ENCODE data around the gene PNPLA6. TPM values are rescaled to one million over a fixed set of nuclear protein-coding genes. Genes with fewer than 3 reads are reported as not detected.

The PNPLA6 gene
- total and polyA plus RNA-seq, 2 of the 13 experiments (the other 11 are each of a cell fraction or from before 2014, with no cell fraction given), result 24.9 to 28.2 TPM

DNA sequence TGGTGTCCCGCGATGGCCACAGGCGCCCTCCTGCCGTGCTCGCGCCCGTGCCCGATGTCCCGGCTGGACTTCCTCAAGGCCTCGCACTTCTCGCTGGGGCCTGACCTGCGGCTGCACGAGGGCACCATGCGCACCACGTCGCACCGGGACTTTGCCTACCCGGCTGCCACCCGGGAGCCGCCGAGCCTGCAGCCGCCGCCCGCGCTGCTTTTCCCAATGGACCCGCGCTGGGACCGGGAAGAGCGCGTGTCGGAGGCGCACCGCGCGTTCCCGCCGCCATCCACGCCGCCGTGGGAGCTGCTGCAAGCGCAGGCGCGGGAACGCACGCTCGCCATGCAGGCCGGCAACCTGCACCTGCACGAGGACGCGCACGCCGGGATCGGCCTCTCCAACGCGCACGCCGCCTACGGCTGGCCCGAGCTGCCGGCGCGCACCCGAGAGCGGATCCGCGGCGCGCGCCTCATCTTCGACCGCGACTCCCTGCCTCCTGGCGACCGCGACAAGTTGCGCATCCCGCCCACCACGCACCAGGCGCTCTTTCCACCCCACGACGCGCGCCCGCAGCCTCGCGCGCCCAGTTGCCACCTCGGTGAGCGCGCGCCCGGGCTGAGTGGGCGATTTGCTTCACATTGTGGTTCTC lies 34.6 kb upstream of the PNPLA6 start (continued):
- TF ChIP-seq, protein P1, sequence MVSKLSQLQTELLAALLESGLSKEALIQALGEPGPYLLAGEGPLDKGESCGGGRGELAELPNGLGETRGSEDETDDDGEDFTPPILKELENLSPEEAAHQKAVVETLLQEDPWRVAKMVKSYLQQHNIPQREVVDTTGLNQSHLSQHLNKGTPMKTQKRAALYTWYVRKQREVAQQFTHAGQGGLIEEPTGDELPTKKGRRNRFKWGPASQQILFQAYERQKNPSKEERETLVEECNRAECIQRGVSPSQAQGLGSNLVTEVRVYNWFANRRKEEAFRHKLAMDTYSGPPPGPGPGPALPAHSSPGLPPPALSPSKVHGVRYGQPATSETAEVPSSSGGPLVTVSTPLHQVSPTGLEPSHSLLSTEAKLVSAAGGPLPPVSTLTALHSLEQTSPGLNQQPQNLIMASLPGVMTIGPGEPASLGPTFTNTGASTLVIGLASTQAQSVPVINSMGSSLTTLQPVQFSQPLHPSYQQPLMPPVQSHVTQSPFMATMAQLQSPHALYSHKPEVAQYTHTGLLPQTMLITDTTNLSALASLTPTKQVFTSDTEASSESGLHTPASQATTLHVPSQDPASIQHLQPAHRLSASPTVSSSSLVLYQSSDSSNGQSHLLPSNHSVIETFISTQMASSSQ (IDR thresholded peaks at IDR 0.05; ENCODE audit: low read depth), result no peak
- TF ChIP-seq, protein P1 (CRISPR knock-in tag; IDR thresholded peaks at IDR 0.05; ENCODE audit: borderline replicate concordance), result 0 out of 2 replicates have a peak, but pooled peaks have one; percentile 33
- peak; percentile 49; the same call in 1 of the 2 replicates for TF ChIP-seq ZNF772 (CRISPR knock-in tag; IDR thresholded peaks at IDR 0.05)
- TF ChIP-seq MEIS1 (CRISPR knock-in tag; IDR thresholded peaks at IDR 0.05; ENCODE audit: borderline replicate concordance), result no peak; the same call in 1 of the 2 replicates
- peak; percentile 81; the same call in 1 of the 2 replicates for TF ChIP-seq ZNF547 (CRISPR knock-in tag; IDR thresholded peaks at IDR 0.05)
- TF ChIP-seq, protein P2, sequence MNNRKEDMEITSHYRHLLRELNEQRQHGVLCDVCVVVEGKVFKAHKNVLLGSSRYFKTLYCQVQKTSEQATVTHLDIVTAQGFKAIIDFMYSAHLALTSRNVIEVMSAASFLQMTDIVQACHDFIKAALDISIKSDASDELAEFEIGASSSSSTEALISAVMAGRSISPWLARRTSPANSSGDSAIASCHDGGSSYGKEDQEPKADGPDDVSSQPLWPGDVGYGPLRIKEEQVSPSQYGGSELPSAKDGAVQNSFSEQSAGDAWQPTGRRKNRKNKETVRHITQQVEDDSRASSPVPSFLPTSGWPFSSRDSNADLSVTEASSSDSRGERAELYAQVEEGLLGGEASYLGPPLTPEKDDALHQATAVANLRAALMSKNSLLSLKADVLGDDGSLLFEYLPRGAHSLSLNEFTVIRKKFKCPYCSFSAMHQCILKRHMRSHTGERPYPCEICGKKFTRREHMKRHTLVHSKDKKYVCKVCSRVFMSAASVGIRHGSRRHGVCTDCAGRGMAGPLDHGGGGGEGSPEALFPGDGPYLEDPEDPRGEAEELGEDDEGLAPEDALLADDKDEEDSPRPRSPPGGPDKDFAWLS (CRISPR knock-in tag; IDR thresholded peaks at IDR 0.05; ENCODE audit: borderline replicate concordance), result no peak
- no peak for TF ChIP-seq TSC22D2 (CRISPR knock-in tag; IDR thresholded peaks at IDR 0.05; ENCODE audit: borderline replicate concordance)
- TF ChIP-seq ZNF501 (CRISPR knock-in tag; IDR thresholded peaks at IDR 0.05), result 0 out of 2 replicates have a peak, but pooled peaks have one; percentile 44
- TF ChIP-seq, protein P3, sequence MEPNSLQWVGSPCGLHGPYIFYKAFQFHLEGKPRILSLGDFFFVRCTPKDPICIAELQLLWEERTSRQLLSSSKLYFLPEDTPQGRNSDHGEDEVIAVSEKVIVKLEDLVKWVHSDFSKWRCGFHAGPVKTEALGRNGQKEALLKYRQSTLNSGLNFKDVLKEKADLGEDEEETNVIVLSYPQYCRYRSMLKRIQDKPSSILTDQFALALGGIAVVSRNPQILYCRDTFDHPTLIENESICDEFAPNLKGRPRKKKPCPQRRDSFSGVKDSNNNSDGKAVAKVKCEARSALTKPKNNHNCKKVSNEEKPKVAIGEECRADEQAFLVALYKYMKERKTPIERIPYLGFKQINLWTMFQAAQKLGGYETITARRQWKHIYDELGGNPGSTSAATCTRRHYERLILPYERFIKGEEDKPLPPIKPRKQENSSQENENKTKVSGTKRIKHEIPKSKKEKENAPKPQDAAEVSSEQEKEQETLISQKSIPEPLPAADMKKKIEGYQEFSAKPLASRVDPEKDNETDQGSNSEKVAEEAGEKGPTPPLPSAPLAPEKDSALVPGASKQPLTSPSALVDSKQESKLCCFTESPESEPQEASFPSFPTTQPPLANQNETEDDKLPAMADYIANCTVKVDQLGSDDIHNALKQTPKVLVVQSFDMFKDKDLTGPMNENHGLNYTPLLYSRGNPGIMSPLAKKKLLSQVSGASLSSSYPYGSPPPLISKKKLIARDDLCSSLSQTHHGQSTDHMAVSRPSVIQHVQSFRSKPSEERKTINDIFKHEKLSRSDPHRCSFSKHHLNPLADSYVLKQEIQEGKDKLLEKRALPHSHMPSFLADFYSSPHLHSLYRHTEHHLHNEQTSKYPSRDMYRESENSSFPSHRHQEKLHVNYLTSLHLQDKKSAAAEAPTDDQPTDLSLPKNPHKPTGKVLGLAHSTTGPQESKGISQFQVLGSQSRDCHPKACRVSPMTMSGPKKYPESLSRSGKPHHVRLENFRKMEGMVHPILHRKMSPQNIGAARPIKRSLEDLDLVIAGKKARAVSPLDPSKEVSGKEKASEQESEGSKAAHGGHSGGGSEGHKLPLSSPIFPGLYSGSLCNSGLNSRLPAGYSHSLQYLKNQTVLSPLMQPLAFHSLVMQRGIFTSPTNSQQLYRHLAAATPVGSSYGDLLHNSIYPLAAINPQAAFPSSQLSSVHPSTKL (CRISPR knock-in tag; IDR thresholded peaks at IDR 0.05), result 0 out of 2 replicates have a peak, but pooled peaks have one; percentile 6
- no peak for TF ChIP-seq ZNF33B (CRISPR knock-in tag; IDR thresholded peaks at IDR 0.05)
- peak; percentile 67 for TF ChIP-seq ARNT2 (CRISPR knock-in tag; IDR thresholded peaks at IDR 0.05; ENCODE audit: low read depth)
- TF ChIP-seq CC2D1A (CRISPR knock-in tag; IDR thresholded peaks at IDR 0.05), result no peak
- TF ChIP-seq ZNF552 (CRISPR knock-in tag; IDR thresholded peaks at IDR 0.05; ENCODE audit: borderline replicate concordance), result no peak
- TF ChIP-seq ZNF569 (CRISPR knock-in tag; IDR thresholded peaks at IDR 0.05; ENCODE audit: borderline replicate concordance), result no peak

Measured in HepG2 (cell line).